IMR-90 (cell line): ENCODE data around the gene TASP1. TPM values are rescaled to one million over a fixed set of nuclear protein-coding genes. Genes with fewer than 3 reads are reported as not detected.

ENCODE experiments used
- ATAC-seq: fragments of 200-7000 bp; cut with Tn5 transposase; 2 replicates; pipeline ENCODE4 v1.9.1; 2020; ENCODE audit warnings: low read depth, mild to moderate bottlenecking, moderate library complexity
- BruUV-seq: library from RNA; stranded (reverse); fragments of 400-500 nt; replicated peaks from 2 replicates; lab custom pipeline; 2021; lab: Mats Ljungman, UMichigan
- CTCF ChIA-PET: fragments of 300-600 bp; formaldehyde crosslinking; extraction: SDS; loops from one replicate; lab custom pipeline; 2021; ENCODE audit warnings: antibody characterized with exemption; lab: Yijun Ruan, JAX
- POLR2A ChIA-PET: fragments of 300-600 bp; sonication (Branson Sonifier 250); formaldehyde crosslinking; loops from one replicate; lab custom pipeline; 2022; ENCODE audit warnings: antibody characterized with exemption; ENCODE audit not compliant: unreplicated experiment; lab: Charles Lee
- DNase-seq: peaks from one replicate; pipeline ENCODE4 v3.0.0; 2013
- H2AFZ ChIP-seq: replicated peaks from 2 replicates; pipeline ENCODE3; 2013; ENCODE audit warnings: low read length, mild to moderate bottlenecking; ENCODE audit not compliant: poor library complexity
- H2AK5ac ChIP-seq: 2 replicates; pipeline ENCODE4 v1.6.1; 2013; ENCODE audit warnings: low read depth, low read length, inconsistent platforms
- H2AK9ac ChIP-seq: replicated peaks from 2 replicates; pipeline ENCODE3; 2013; ENCODE audit warnings: mild to moderate bottlenecking, low read depth, low read length, moderate library complexity; ENCODE audit not compliant: poor library complexity
- H2BK120ac ChIP-seq: 2 replicates; pipeline ENCODE4 v1.6.1; 2013; ENCODE audit warnings: low read depth, low read length, inconsistent platforms
- H2BK15ac ChIP-seq: 3 replicates; pipeline ENCODE4 v1.6.1; 2013; ENCODE audit warnings: low read depth, low read length, inconsistent platforms
- H2BK20ac ChIP-seq: 2 replicates; pipeline ENCODE4 v1.6.1; 2013; ENCODE audit warnings: low read depth, mild to moderate bottlenecking, inconsistent platforms, low read length, moderate library complexity
- H2BK5ac ChIP-seq: 2 replicates; pipeline ENCODE4 v1.6.1; 2013; ENCODE audit warnings: mild to moderate bottlenecking, low read depth, low read length, inconsistent platforms; ENCODE audit not compliant: poor library complexity, severe bottlenecking
- H3K14ac ChIP-seq: replicated peaks from 2 replicates; pipeline ENCODE4 v1.6.1; 2013; ENCODE audit warnings: low read depth, low read length, inconsistent platforms
- H3K18ac ChIP-seq: 2 replicates; pipeline ENCODE4 v1.6.1; 2013; ENCODE audit warnings: low read depth, low read length, control low read depth
- H3K23ac ChIP-seq: 2 replicates; pipeline ENCODE4 v1.6.1; 2013; ENCODE audit warnings: low read depth, low read length, inconsistent platforms
- H3K27ac ChIP-seq: 2 replicates; pipeline ENCODE4 v1.5.1; 2013; ENCODE audit warnings: mild to moderate bottlenecking, control low read depth, low read length; ENCODE audit not compliant: insufficient read depth
- H3K27me3 ChIP-seq: 2 replicates; pipeline ENCODE4 v1.6.1; 2013; ENCODE audit warnings: low read length; ENCODE audit not compliant: control insufficient read depth, insufficient read depth
- H3K36me3 ChIP-seq: 2 replicates; pipeline ENCODE4 v1.6.1; 2013; ENCODE audit warnings: low read length, mixed read lengths; ENCODE audit not compliant: control insufficient read depth, insufficient read depth
- H3K4ac ChIP-seq: 2 replicates; pipeline ENCODE4 v1.6.1; 2013; ENCODE audit warnings: low read depth, low read length, inconsistent platforms
- H3K4me1 ChIP-seq: 2 replicates; pipeline ENCODE4 v1.6.1; 2013; ENCODE audit warnings: low read length, mixed read lengths; ENCODE audit not compliant: control insufficient read depth, insufficient read depth
- H3K4me2 ChIP-seq: 2 replicates; pipeline ENCODE4 v1.6.1; 2013; ENCODE audit warnings: low read depth, mild to moderate bottlenecking, control low read depth, low read length, moderate library complexity
- H3K4me3 ChIP-seq: 2 replicates; pipeline ENCODE4 v1.5.1; 2013; ENCODE audit warnings: low read depth, mild to moderate bottlenecking, control low read depth, low read length, moderate library complexity; ENCODE audit not compliant: insufficient read depth
- H3K56ac ChIP-seq: 2 replicates; pipeline ENCODE4 v1.6.1; 2013; ENCODE audit warnings: low read length, inconsistent platforms; ENCODE audit not compliant: insufficient read depth; ENCODE audit errors: extremely low read depth
- H3K79me1 ChIP-seq, 2 experiments: 2 replicates each; pipeline ENCODE4 v1.6.1; 2013; ENCODE audit warnings: low read length in 2 of 2, inconsistent platforms in 1 of 2, low read depth in 1 of 2
- H3K9ac ChIP-seq: 2 replicates; pipeline ENCODE4 v1.6.1; 2013; ENCODE audit warnings: low read depth, low read length, control low read depth
- H3K9me1 ChIP-seq: 2 replicates; pipeline ENCODE4 v1.6.1; 2013; ENCODE audit warnings: low read length, inconsistent platforms; ENCODE audit not compliant: insufficient read depth
- H3K9me3 ChIP-seq: 2 replicates; pipeline ENCODE4 v1.6.1; 2013; ENCODE audit warnings: low read length; ENCODE audit not compliant: control insufficient read depth, insufficient read depth
- H4K20me1 ChIP-seq: 2 replicates; pipeline ENCODE4 v1.6.1; 2013; ENCODE audit warnings: low read length, inconsistent platforms; ENCODE audit not compliant: insufficient read depth
- H4K5ac ChIP-seq: 2 replicates; pipeline ENCODE4 v1.6.1; 2013; ENCODE audit warnings: mild to moderate bottlenecking, low read depth, low read length, control low read depth
- H4K8ac ChIP-seq, 2 experiments: 2 replicates each; pipeline ENCODE4 v1.6.1; 2013; ENCODE audit warnings: low read depth in 2 of 2, low read length in 2 of 2, control low read depth in 1 of 2, inconsistent platforms in 1 of 2
- H4K91ac ChIP-seq: 2 replicates; pipeline ENCODE4 v1.6.1; 2013; ENCODE audit warnings: low read depth, low read length, inconsistent platforms; ENCODE audit not compliant: insufficient read depth
- CEBPB ChIP-seq: IDR thresholded peaks from 2 replicates; pipeline ENCODE4 v1.6.1; 2012; ENCODE audit warnings: low read depth, low read length, improper control_type of control experiment
- ELK1 ChIP-seq: fragments of 150-350 bp; IDR thresholded peaks from 2 replicates; pipeline ENCODE4 v1.6.1; 2016; ENCODE audit warnings: low read depth, mild to moderate bottlenecking, low read length, moderate library complexity, borderline replicate concordance
- FOS ChIP-seq: fragments of 150-350 bp; IDR thresholded peaks from 2 replicates; pipeline ENCODE4 v1.6.1; 2016; ENCODE audit warnings: low read depth, low read length
- RCOR1 ChIP-seq: IDR thresholded peaks from 2 replicates; pipeline ENCODE4 v1.6.1; 2012; ENCODE audit warnings: mild to moderate bottlenecking, low read length, improper control_type of control experiment; ENCODE audit not compliant: insufficient replicate concordance
- RFX5 ChIP-seq: IDR thresholded peaks from 2 replicates; pipeline ENCODE4 v1.8.0; 2012; ENCODE audit warnings: low read depth, mild to moderate bottlenecking, low read length, moderate library complexity
- WGBS, 2 experiments: methylation state at CpG; one replicate each; pipeline versions ENCODE4 v1.1.5 to v1.1.7; 2013; ENCODE audit warnings: missing lambda C conversion rate in 2 of 2; ENCODE audit not compliant: insufficient read length in 1 of 2; ENCODE audit errors: extremely low coverage in 2 of 2; 5-methylcytosine and 5-hydroxymethylcytosine counted together
- dilution Hi-C: fragments of 300-500 bp; cut with HindIII; formaldehyde crosslinking; loops from one replicate; pipeline ENCODE4 v1.14.3; 2018; ENCODE audit warnings: low sequenced_read_pairs; ENCODE audit not compliant: unreplicated experiment
- in situ Hi-C: fragments of 300-500 bp; cut with MboI; formaldehyde crosslinking; loops from 3 replicates; pipeline ENCODE4 v1.14.3; 2019; ENCODE audit warnings: low sequenced_read_pairs, inconsistent platforms, mixed read lengths
- intact Hi-C: fragments of 100-400 bp; cut with micrococcal nuclease; formaldehyde crosslinking; loops from 2 replicates; pipeline ENCODE4 v1.10.0; 2022
- polyA plus RNA-seq, 3 experiments: library from polyadenylated mRNA; depleted of rRNA; stranded (reverse); fragments of >200 nt; gene quantifications; 2 replicates each; pipeline ENCODE4 v1.2.3, GENCODE V29; 2012; ENCODE audit warnings: low replicate concordance in 1 of 3
- total RNA-seq: library from RNA; depleted of rRNA; stranded (reverse); fragments of >200 nt; gene quantifications from 2 replicates; pipeline ENCODE4 v1.2.3, GENCODE V29; 2012

Gene TASP1
- total and polyA plus RNA-seq, 2 of the 4 experiments (the other 2 are of a cell fraction) = 3.9 to 7.9 TPM

- DNase-seq = no peak
- CTCF ChIA-PET = no interaction called here
- dilution Hi-C loops = no loop called here
Observed at GRCh38 chr20:13341737-13342393, 296.9 kb downstream of the TASP1 start.

More at GRCh38 chr20:13341737-13342393, 296.9 kb downstream of the TASP1 start:
- H2AK5ac ChIP-seq = no peak overlapping the region
- no peak overlapping the region for H4K91ac ChIP-seq
- H3K9me3 ChIP-seq = no peaks in the 10 kb centered on the region
- H2BK5ac ChIP-seq = no peak overlapping the region
- in situ Hi-C loops = no loop called here
- H3K4me2 ChIP-seq = no peak overlapping the region
- peaks cover 8% of the 10 kb centered on the region for H3K27me3 ChIP-seq
- H3K27ac ChIP-seq = no peak overlapping the region
- no peak overlapping the region for H4K8ac ChIP-seq
- no peak overlapping the region for H3K14ac ChIP-seq
- POLR2A ChIA-PET = no interaction called here
- no peak for ATAC-seq
- no TSS peak for BruUV-seq
- no peak for TF ChIP-seq RCOR1
- no peak for TF ChIP-seq FOS
- no peak for TF ChIP-seq ELK1
- TF ChIP-seq RFX5 = no peak
- no peak for TF ChIP-seq CEBPB
- H4K20me1 ChIP-seq = no peaks in the 10 kb centered on the region
- H3K18ac ChIP-seq = no peak overlapping the region
- no peak overlapping the region for H2AK9ac ChIP-seq
- no peak overlapping the region for H2BK120ac ChIP-seq
- H3K23ac ChIP-seq = no peak overlapping the region
- H3K79me1 ChIP-seq = no peaks in the 10 kb centered on the region
- no peak overlapping the region for H3K56ac ChIP-seq
- H2BK20ac ChIP-seq = no peak overlapping the region
- H3K36me3 ChIP-seq = no peaks in the 10 kb centered on the region
- no peak overlapping the region for H3K4ac ChIP-seq
- no peak overlapping the region for H3K9ac ChIP-seq
- H3K4me3 ChIP-seq = no peak overlapping the region
- H4K5ac ChIP-seq = no peak overlapping the region
- no peaks in the 10 kb centered on the region; the same call in 1 of the 2 replicates for H3K9me1 ChIP-seq
- H2AFZ ChIP-seq = no peak overlapping the region
- H2BK15ac ChIP-seq = no peak overlapping the region
- peaks cover 3% of the 10 kb centered on the region; the same call in 1 of the 2 replicates for H3K4me1 ChIP-seq
- 82% methylated on average over 6 of the region's 9 CpGs; no CpG with 5 or more reads in 1 of the 2 experiments for WGBS, 2 experiments
- intact Hi-C loops = no loop called here
